ENCODE measurements around the gene NR1I2.

The NR1I2 gene

GRCh38 chr3:119829420-119829819, 47.5 kb downstream of the NR1I2 start:
- no peak for DNase-seq (ENCODE audit: low spot score)
- Histone ChIP-seq H3K27ac (no peak overlapping the region), H3K4me3 (no peak overlapping the region)
- TF ChIP-seq, protein P1, sequence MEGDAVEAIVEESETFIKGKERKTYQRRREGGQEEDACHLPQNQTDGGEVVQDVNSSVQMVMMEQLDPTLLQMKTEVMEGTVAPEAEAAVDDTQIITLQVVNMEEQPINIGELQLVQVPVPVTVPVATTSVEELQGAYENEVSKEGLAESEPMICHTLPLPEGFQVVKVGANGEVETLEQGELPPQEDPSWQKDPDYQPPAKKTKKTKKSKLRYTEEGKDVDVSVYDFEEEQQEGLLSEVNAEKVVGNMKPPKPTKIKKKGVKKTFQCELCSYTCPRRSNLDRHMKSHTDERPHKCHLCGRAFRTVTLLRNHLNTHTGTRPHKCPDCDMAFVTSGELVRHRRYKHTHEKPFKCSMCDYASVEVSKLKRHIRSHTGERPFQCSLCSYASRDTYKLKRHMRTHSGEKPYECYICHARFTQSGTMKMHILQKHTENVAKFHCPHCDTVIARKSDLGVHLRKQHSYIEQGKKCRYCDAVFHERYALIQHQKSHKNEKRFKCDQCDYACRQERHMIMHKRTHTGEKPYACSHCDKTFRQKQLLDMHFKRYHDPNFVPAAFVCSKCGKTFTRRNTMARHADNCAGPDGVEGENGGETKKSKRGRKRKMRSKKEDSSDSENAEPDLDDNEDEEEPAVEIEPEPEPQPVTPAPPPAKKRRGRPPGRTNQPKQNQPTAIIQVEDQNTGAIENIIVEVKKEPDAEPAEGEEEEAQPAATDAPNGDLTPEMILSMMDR (IDR thresholded peaks at IDR 0.05) = no peak

DNA sequence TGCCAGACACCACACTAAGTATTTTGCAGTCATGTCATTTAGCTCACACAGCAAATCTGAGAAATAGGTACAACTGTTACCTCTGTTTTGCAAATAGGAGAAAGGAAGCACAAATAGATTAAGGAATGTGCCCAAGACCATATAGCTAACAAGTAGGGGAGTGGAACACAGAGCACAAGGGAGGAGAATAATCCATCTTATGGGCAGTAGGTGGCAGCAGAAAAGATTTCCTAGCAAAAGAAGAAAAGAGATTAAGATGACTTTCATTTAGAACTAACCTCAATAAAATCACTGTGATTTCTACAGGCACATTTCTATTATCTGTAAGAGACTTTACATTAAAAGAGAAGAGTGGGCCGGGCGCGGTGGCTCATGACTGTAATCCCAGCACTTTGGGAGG, 49.1 kb downstream of the NR1I2 start:
- TF ChIP-seq, protein P1 (IDR thresholded peaks at IDR 0.05) = no peak
- no peak overlapping the region for H3K4me3 ChIP-seq
- H3K27ac ChIP-seq = no peak overlapping the region
- no peak for DNase-seq (ENCODE audit: low spot score)

DNA sequence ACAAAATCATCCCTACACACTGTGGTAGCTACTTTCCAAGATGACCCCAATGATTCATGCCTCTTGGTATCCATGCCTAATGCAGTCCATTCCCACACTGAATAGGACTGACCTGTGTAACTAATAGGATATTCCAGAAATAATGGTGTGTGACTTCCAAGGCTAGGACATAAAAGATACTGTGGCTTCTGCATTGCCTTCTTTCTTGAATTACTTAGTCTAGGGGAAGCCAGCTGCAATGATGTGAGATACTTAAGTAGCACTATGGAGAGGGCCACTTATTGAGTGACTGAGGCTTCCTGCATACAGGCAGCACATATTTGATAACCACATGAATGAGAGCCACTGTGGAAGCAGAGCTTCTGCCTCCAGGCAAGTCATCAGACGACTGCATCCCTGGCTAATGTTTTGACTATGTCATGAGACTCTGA, 50.1 kb downstream of the NR1I2 start:
- H3K4me3 ChIP-seq = no peak overlapping the region
- H3K27ac ChIP-seq = no peak overlapping the region
- TF ChIP-seq, protein P1 (IDR thresholded peaks at IDR 0.05) = no peak
- no peak for DNase-seq (ENCODE audit: low spot score)

GRCh38 chr3:119834754-119835370, 53.0 kb downstream of the NR1I2 start:
- no peak for DNase-seq (ENCODE audit: low spot score)
- no peak overlapping the region for H3K27ac ChIP-seq
- TF ChIP-seq, protein P1 (IDR thresholded peaks at IDR 0.05) = no peak
- no peak overlapping the region for H3K4me3 ChIP-seq

DNA sequence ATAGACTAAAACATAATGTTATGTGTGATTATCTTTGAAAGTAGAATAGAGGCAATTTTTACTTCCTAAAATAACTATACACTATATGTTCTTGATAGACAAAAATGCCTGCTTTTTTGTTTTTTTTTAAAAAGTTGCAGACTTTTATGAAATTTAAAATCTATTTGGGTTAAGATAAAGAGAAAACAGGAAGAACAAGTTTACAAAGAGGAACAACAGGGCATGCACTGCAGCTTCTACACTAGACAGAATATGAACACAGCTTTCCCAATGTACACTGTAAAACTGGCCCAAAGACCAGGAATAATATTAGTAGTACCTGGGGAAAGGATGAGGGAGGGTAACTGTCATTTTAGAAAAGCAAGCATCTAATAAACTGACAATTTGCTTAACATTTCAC, 53.7 kb downstream of the NR1I2 start:
- Histone ChIP-seq H3K27ac (no peak overlapping the region), H3K4me3 (no peak overlapping the region)
- TF ChIP-seq, protein P1 (IDR thresholded peaks at IDR 0.05) = no peak
- no peak for DNase-seq (ENCODE audit: low spot score)

DNA sequence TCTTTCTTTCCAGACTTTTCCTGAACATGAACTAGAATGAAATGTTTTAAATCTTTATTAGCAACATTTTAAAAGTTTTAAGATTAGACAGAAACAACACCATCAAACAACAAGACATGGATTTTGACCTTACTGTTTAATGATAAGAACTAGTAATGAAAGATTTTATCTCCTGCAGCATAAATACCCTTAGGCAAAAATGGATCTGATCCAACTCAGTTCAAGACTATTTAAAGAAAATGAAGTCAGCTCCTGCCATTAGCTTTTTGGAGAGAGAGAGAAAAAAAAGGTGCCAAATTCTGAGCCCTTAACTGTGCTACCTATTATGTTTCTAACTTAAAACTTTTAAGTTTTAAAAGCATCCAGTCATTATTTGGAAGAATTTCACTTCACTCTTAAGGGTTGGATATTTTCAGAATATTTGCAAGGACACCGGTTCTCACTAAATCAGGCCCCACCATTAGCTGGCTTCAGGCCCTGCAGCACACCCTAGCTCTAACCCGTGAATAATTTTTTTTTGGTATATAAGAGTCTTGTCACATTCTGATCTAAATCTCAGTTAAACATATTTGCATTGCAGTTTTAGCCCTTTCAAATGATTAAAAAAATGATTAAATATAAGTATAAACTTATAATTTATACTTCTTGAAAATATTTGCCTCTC, 60.0 kb downstream of the NR1I2 start:
- TF ChIP-seq, protein P1 (IDR thresholded peaks at IDR 0.05) = no peak
- no peak overlapping the region for H3K27ac ChIP-seq
- no peak for DNase-seq (ENCODE audit: low spot score)
- no peak overlapping the region for H3K4me3 ChIP-seq

DNA sequence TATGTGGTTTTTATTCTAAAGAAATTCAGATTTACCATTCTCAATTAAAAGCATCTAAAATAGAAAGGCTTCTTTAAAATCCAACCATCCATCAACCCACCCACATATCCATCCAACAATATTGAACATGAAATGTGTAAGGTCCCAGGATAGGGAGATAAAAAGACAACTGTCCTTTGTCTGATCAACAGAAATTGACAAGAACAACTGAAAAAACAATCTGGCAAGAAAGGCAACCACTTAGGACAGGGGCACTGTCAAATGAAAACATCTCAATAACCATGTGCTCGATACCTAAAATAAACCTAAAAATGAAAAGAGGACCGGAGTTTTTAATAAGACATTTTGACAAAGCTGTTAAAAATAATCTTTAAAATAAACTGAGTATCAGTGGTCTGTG, 67.2 kb downstream of the NR1I2 start:
- Histone ChIP-seq H3K27ac (no peak overlapping the region), H3K4me3 (no peak overlapping the region)
- TF ChIP-seq, protein P1 (IDR thresholded peaks at IDR 0.05) = no peak
- no peak for DNase-seq (ENCODE audit: low spot score)

Data from coronary artery (tissue), 2 donors.